ENCODE results near the gene XRCC4.

XRCC4 gene

GRCh38 chr5:83118471-83118870 is 41.1 kb downstream of the XRCC4 start:
- TF ChIP-seq, protein P1, sequence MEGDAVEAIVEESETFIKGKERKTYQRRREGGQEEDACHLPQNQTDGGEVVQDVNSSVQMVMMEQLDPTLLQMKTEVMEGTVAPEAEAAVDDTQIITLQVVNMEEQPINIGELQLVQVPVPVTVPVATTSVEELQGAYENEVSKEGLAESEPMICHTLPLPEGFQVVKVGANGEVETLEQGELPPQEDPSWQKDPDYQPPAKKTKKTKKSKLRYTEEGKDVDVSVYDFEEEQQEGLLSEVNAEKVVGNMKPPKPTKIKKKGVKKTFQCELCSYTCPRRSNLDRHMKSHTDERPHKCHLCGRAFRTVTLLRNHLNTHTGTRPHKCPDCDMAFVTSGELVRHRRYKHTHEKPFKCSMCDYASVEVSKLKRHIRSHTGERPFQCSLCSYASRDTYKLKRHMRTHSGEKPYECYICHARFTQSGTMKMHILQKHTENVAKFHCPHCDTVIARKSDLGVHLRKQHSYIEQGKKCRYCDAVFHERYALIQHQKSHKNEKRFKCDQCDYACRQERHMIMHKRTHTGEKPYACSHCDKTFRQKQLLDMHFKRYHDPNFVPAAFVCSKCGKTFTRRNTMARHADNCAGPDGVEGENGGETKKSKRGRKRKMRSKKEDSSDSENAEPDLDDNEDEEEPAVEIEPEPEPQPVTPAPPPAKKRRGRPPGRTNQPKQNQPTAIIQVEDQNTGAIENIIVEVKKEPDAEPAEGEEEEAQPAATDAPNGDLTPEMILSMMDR (IDR thresholded peaks at IDR 0.05; ENCODE audit: insufficient read depth, low read length, missing control alignments) = no peak
- no peak for DNase-seq (ENCODE audit: low read depth, low spot score)
- CTCF ChIA-PET = no interaction called here
- POLR2A ChIA-PET = no interaction called here
- no peak overlapping the region for H3K4me3 ChIP-seq (ENCODE audit: low read depth, low read length)

- ChIA-PET POLR2A (no interaction called here), CTCF (no interaction called here)
- TF ChIP-seq, protein P1 (IDR thresholded peaks at IDR 0.05; ENCODE audit: insufficient read depth, low read length, missing control alignments) = no peak
Observed at GRCh38 chr5:83118976-83119375, 41.6 kb downstream of the XRCC4 start.

GRCh38 chr5:83124593-83124992 is 47.2 kb downstream of the XRCC4 start:
- DNase-seq (ENCODE audit: low read depth, low spot score) = no peak
- CTCF ChIA-PET = no interaction called here
- TF ChIP-seq, protein P1 (IDR thresholded peaks at IDR 0.05; ENCODE audit: insufficient read depth, low read length, missing control alignments) = no peak
- H3K4me3 ChIP-seq (ENCODE audit: low read depth, low read length) = no peak overlapping the region
- POLR2A ChIA-PET = no interaction called here

More at GRCh38 chr5:83118976-83119375, 41.6 kb downstream of the XRCC4 start:
- DNase-seq (ENCODE audit: low read depth, low spot score) = no peak
- no peak overlapping the region for H3K4me3 ChIP-seq (ENCODE audit: low read depth, low read length)

GRCh38 chr5:83125560-83125959 is 48.2 kb downstream of the XRCC4 start:
- TF ChIP-seq, protein P1 (IDR thresholded peaks at IDR 0.05; ENCODE audit: insufficient read depth, low read length, missing control alignments) = no peak
- no peak for DNase-seq (ENCODE audit: low read depth, low spot score)
- no peak overlapping the region for H3K4me3 ChIP-seq (ENCODE audit: low read depth, low read length)
- POLR2A ChIA-PET = no interaction called here
- CTCF ChIA-PET = no interaction called here

- no peak overlapping the region for H3K4me3 ChIP-seq (ENCODE audit: low read depth, low read length)
- DNase-seq (ENCODE audit: low read depth, low spot score) = no peak
- POLR2A ChIA-PET = no interaction called here
- TF ChIP-seq, protein P1 (IDR thresholded peaks at IDR 0.05; ENCODE audit: insufficient read depth, low read length, missing control alignments) = no peak
- CTCF ChIA-PET = no interaction called here
Observed at GRCh38 chr5:83126501-83126900, 49.2 kb downstream of the XRCC4 start.

- CTCF ChIA-PET = no interaction called here
- H3K4me3 ChIP-seq (ENCODE audit: low read depth, low read length) = no peak overlapping the region
- TF ChIP-seq, protein P1 (IDR thresholded peaks at IDR 0.05; ENCODE audit: insufficient read depth, low read length, missing control alignments) = no peak
- no peak for DNase-seq (ENCODE audit: low read depth, low spot score)
- POLR2A ChIA-PET = no interaction called here
Observed at GRCh38 chr5:83133797-83134196, 56.5 kb downstream of the XRCC4 start.
